Sigmoid colon (tissue), 4 donors: Measurements from ENCODE around the gene SBNO2.
A peak's percentile ranks its signal among the peaks of the same experiment; 100 is the strongest.

ENCODE experiments used
- EP300 ChIP-seq, 4 donors: sonication (generic); formaldehyde crosslinking; IDR thresholded peaks; one replicate each; pipeline ENCODE4 v1.6.1; 2017; ENCODE audit warnings: antibody characterized with exemption in 4 of 4
- POLR2AphosphoS5 ChIP-seq, 4 donors: sonication (generic); formaldehyde crosslinking; IDR thresholded peaks; one replicate each; pipeline ENCODE4 v1.6.1; 2017; ENCODE audit warnings: antibody characterized with exemption in 4 of 4

DNA sequence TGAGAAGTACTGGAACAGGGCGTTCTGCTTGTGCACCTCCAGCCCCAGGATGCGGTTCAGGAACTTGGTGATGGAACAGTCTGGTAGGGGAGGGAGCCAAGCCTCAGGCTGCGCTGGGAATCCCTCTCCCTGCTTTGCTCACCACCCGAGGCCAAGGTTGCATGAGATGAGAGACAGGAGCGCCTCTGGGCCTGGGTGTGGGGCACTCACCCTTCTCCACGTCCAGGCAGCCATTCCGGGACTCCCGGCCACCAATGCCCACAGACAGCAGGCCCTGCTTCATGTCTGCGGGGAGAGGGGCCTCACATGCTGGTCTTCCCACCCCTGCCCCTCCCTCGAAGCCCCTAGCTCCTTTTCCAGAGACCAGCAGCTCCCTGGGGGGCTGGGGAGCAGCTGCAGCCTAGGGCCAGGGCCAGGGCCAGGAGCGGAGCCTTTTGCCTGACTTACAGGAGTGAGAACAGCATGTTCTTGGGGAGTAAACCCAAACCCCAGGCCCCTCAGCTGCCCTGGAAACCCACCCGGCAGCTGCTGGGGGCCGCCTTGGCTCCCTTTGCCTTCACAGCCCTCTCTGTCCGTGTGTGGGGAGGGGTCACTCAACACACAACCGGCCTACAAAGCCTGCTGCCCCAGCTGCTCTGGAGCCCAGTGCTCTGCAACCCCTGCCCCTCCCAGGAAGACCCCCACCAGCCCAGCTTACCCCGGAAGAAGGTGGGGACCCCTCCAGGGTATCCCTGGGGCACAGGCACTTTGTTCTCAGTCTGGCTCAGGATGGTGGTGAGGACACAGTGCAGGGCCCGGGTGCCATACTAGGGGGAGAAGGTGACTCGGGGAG lies 63.0 kb downstream of the SBNO2 start:
- peak in 1 of 4 donors; percentile 3 for TF ChIP-seq POLR2AphosphoS5 (IDR thresholded peaks at IDR 0.05)
- no peak for TF ChIP-seq EP300 (IDR thresholded peaks at IDR 0.05)
